ENCODE data around the gene RABGAP1. TPM values are rescaled to one million over a fixed set of nuclear protein-coding genes. Genes with fewer than 3 reads are reported as not detected.

The RABGAP1 gene
- total RNA-seq, 2 experiments from 2014 or later, result 20.6 to 24.9 TPM

DNA sequence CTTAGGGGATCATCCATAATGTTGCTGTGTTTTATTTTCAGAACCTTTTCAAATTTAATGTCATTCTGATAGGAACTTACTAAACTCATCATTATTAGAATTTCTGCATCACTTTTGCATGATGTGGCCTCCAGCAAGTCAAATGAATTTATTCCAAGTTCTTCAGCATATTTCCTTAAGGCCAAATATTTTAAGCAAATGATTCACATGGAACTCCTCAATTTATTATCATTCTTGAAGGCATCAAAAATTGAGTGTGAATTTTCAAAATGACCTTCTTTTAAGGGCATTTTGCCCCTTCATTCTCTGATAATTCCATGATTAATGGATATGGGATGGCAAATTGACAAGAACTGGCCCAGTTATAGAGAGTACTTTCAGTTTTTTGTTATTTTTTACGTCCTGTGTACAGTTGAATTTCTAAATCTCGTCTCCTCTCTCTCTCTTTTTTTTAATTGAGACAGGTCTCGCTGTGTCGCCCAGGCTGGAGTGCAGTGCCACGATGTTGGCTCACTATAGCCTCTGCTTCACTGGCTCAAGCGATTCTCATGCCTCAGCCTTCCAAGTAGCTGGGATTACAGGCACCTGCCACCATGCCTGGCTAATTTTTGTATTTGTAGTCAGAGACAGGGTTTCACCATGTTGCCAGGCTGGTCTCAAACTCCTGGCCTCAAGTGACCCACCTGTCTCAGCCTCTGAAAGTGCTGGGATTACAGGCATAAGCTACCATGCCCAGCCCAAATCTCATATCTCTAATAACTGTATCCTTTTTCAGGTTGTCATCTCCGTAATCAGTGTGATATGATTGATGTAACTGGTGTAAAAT lies 121.7 kb downstream of the RABGAP1 start:
- H3K36me3 ChIP-seq (ENCODE audit: insufficient read depth, low read length), result peaks cover 29% of the 10 kb centered on the region
- Mint-ChIP-seq H3K9me3 (no peaks in the 10 kb centered on the region), H3K27me3 (no peaks in the 10 kb centered on the region), H3K36me3 (ENCODE audit: low read depth) (peaks cover 47% of the 10 kb centered on the region), H3K4me3 (no peak overlapping the region), H3K27ac (no peak overlapping the region), H3K4me1 (ENCODE audit: low read depth) (no peaks in the 10 kb centered on the region)
- no peaks in the 10 kb centered on the region for H3K9me3 ChIP-seq (ENCODE audit: control insufficient read depth in 1 of 2, insufficient read depth in 1 of 2, low read length in 2 of 2)
- CTCF ChIA-PET, result interaction anchor here (1.0 kb wide), 1 partner anchor 30 kb away, joined by 3 read pairs; no protein-coding TSS in a partner anchor
- intact Hi-C loops (cut with DNase I, micrococcal nuclease), result no loop called here
- no peaks in the 10 kb centered on the region for H3K4me1 ChIP-seq (ENCODE audit: insufficient read depth, low read length)
- H3K27ac ChIP-seq (ENCODE audit: low read depth in 1 of 2, low read length in 2 of 2), result no peak overlapping the region
- TF ChIP-seq, protein P1, sequence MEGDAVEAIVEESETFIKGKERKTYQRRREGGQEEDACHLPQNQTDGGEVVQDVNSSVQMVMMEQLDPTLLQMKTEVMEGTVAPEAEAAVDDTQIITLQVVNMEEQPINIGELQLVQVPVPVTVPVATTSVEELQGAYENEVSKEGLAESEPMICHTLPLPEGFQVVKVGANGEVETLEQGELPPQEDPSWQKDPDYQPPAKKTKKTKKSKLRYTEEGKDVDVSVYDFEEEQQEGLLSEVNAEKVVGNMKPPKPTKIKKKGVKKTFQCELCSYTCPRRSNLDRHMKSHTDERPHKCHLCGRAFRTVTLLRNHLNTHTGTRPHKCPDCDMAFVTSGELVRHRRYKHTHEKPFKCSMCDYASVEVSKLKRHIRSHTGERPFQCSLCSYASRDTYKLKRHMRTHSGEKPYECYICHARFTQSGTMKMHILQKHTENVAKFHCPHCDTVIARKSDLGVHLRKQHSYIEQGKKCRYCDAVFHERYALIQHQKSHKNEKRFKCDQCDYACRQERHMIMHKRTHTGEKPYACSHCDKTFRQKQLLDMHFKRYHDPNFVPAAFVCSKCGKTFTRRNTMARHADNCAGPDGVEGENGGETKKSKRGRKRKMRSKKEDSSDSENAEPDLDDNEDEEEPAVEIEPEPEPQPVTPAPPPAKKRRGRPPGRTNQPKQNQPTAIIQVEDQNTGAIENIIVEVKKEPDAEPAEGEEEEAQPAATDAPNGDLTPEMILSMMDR (IDR thresholded peaks at IDR 0.05), result no peak
- no peak for ATAC-seq (ENCODE audit: poor library complexity)
- H3K27me3 ChIP-seq (ENCODE audit: control insufficient read depth in 1 of 2, insufficient read depth in 2 of 2, low read length in 2 of 2), result no peaks in the 10 kb centered on the region
- POLR2A ChIA-PET, result no interaction called here
- H3K4me3 ChIP-seq (ENCODE audit: low read length), result no peak overlapping the region
- DNase-seq, result no peak

DNA sequence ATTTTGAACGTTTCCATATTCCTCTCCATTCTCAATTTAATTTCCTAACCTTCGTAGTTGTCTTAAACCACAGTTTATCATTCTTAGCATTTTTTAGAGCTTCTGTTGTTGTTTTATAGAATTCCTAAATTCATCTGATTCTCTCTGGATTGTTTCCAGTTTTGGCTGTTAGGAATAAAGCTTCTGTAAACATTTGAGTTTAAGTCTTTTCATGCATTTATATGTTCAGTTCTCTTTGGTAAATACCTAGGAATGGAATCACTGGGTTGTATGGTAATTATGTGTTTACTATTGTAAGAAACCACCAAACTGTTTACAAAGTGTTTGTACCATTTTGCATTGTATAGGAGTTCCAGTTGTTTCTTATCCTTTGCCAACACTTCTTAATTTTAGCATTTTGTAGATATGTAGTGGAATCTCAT lies 122.4 kb downstream of the RABGAP1 start:
- TF ChIP-seq, protein P1 (IDR thresholded peaks at IDR 0.05), result no peak
- CTCF ChIA-PET, result interaction anchor here (1.0 kb wide), 1 partner anchor 30 kb away, joined by 3 read pairs; no protein-coding TSS in a partner anchor
- H3K36me3 Mint-ChIP-seq (ENCODE audit: low read depth), result peaks cover 52% of the 10 kb centered on the region
- no peak for DNase-seq
- H3K9me3 Mint-ChIP-seq, result no peaks in the 10 kb centered on the region
- intact Hi-C loops (cut with DNase I, micrococcal nuclease), result no loop called here
- H3K4me1 Mint-ChIP-seq (ENCODE audit: low read depth), result no peaks in the 10 kb centered on the region
- H3K4me3 Mint-ChIP-seq, result no peak overlapping the region
- no peaks in the 10 kb centered on the region for H3K27me3 Mint-ChIP-seq
- Histone ChIP-seq H3K9me3 (ENCODE audit: control insufficient read depth in 1 of 2, insufficient read depth in 1 of 2, low read length in 2 of 2) (no peaks in the 10 kb centered on the region), H3K36me3 (ENCODE audit: insufficient read depth, low read length) (peaks cover 32% of the 10 kb centered on the region), H3K4me1 (ENCODE audit: insufficient read depth, low read length) (no peaks in the 10 kb centered on the region), H3K27me3 (ENCODE audit: control insufficient read depth in 1 of 2, insufficient read depth in 2 of 2, low read length in 2 of 2) (no peaks in the 10 kb centered on the region), H3K27ac (ENCODE audit: low read depth in 1 of 2, low read length in 2 of 2) (no peak overlapping the region), H3K4me3 (ENCODE audit: low read length) (no peak overlapping the region)
- ATAC-seq (ENCODE audit: poor library complexity), result no peak
- POLR2A ChIA-PET, result no interaction called here
- H3K27ac Mint-ChIP-seq, result no peak overlapping the region

- no peaks in the 10 kb centered on the region for H3K9me3 ChIP-seq (ENCODE audit: control insufficient read depth in 1 of 2, insufficient read depth in 1 of 2, low read length in 2 of 2)
- no peak for ATAC-seq (ENCODE audit: poor library complexity)
- Mint-ChIP-seq H3K36me3 (ENCODE audit: low read depth) (peaks cover 57% of the 10 kb centered on the region), H3K4me3 (no peak overlapping the region), H3K27me3 (no peaks in the 10 kb centered on the region), H3K27ac (no peak overlapping the region), H3K4me1 (ENCODE audit: low read depth) (no peaks in the 10 kb centered on the region), H3K9me3 (no peaks in the 10 kb centered on the region)
- no peaks in the 10 kb centered on the region for H3K4me1 ChIP-seq (ENCODE audit: insufficient read depth, low read length)
- ChIA-PET CTCF (no interaction called here), POLR2A (no interaction called here)
- no peak for DNase-seq
- H3K27ac ChIP-seq (ENCODE audit: low read depth in 1 of 2, low read length in 2 of 2), result no peak overlapping the region
- H3K27me3 ChIP-seq (ENCODE audit: control insufficient read depth in 1 of 2, insufficient read depth in 2 of 2, low read length in 2 of 2), result no peaks in the 10 kb centered on the region
- intact Hi-C loops (cut with DNase I, micrococcal nuclease), result no loop called here
- no peak overlapping the region for H3K4me3 ChIP-seq (ENCODE audit: low read length)
- TF ChIP-seq, protein P1 (IDR thresholded peaks at IDR 0.05), result no peak
- peaks cover 32% of the 10 kb centered on the region for H3K36me3 ChIP-seq (ENCODE audit: insufficient read depth, low read length)
These were observed 123.1 kb downstream of the RABGAP1 start for GRCh38 chr9:123063896-123064295.
